Measurements from ENCODE around the gene PRKCE.

DNA sequence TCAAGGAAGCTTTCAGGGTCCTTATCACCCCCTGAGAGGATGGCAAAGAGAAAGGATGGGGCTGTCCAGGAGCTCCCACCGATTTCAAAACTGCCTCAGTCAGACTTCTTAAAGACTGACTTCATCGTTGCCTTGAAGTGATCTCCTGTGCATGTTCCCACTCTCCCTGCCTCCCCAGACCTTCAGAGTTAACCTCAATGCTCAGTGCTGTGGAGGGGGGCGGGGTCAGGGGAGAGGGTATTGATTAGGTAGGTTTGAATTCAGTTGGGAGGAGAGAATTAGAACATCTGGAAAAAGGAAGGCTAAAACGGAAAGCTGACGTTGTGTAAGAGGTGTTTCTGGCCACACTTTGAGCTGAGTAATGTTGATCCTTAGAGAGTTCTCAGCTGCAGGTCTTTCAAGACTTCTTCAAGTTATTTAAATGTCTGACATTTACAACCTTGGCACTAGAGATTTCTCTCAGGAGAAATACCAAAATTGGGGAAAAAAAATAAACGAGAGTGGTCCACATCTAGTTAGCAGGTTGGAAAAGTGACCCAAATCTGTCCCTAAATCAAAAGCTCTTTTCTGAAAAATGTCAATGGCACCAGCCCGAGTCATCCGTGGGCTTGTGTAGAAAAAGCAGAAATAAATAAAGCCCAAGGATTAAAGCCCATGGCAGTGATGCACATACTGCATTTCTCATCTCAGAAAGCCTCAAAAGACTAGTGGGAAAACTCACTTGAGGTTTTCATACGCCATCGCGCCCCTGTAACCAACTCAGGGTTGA, 511.0 kb downstream of the PRKCE start:
- TF ChIP-seq POLR2A (IDR thresholded peaks at IDR 0.05; ENCODE audit: control extremely low read depth in 1 of 2, low read depth in 2 of 2, low read length in 2 of 2): no peak
- TF ChIP-seq TCF12 (IDR thresholded peaks at IDR 0.05; ENCODE audit: low read depth, low read length): no peak
- TF ChIP-seq, protein P1, sequence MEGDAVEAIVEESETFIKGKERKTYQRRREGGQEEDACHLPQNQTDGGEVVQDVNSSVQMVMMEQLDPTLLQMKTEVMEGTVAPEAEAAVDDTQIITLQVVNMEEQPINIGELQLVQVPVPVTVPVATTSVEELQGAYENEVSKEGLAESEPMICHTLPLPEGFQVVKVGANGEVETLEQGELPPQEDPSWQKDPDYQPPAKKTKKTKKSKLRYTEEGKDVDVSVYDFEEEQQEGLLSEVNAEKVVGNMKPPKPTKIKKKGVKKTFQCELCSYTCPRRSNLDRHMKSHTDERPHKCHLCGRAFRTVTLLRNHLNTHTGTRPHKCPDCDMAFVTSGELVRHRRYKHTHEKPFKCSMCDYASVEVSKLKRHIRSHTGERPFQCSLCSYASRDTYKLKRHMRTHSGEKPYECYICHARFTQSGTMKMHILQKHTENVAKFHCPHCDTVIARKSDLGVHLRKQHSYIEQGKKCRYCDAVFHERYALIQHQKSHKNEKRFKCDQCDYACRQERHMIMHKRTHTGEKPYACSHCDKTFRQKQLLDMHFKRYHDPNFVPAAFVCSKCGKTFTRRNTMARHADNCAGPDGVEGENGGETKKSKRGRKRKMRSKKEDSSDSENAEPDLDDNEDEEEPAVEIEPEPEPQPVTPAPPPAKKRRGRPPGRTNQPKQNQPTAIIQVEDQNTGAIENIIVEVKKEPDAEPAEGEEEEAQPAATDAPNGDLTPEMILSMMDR (IDR thresholded peaks at IDR 0.05; ENCODE audit: control extremely low read depth in 1 of 3, insufficient read depth in 1 of 3, low read depth in 1 of 3, low read length in 3 of 3): no peak
- no peak for TF ChIP-seq CREB1 (IDR thresholded peaks at IDR 0.05)
- no peak for TF ChIP-seq RAD21 (IDR thresholded peaks at IDR 0.05 in 1 of 2, conservative IDR thresholded peaks at IDR 0.05 in 1 of 2; ENCODE audit: low read depth in 2 of 2, low read length in 2 of 2)
- no peak for TF ChIP-seq TAF1 (IDR thresholded peaks at IDR 0.05; ENCODE audit: low read depth, low read length)
- TF ChIP-seq, protein P2, sequence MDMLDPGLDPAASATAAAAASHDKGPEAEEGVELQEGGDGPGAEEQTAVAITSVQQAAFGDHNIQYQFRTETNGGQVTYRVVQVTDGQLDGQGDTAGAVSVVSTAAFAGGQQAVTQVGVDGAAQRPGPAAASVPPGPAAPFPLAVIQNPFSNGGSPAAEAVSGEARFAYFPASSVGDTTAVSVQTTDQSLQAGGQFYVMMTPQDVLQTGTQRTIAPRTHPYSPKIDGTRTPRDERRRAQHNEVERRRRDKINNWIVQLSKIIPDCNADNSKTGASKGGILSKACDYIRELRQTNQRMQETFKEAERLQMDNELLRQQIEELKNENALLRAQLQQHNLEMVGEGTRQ (IDR thresholded peaks at IDR 0.05; ENCODE audit: low read length): no peak
- no peak for TF ChIP-seq RFX5 (IDR thresholded peaks at IDR 0.05; ENCODE audit: borderline replicate concordance, low read depth, low read length)
- TF ChIP-seq YY1 (IDR thresholded peaks at IDR 0.05; ENCODE audit: low read depth, low read length): no peak
- TF ChIP-seq, protein P3, sequence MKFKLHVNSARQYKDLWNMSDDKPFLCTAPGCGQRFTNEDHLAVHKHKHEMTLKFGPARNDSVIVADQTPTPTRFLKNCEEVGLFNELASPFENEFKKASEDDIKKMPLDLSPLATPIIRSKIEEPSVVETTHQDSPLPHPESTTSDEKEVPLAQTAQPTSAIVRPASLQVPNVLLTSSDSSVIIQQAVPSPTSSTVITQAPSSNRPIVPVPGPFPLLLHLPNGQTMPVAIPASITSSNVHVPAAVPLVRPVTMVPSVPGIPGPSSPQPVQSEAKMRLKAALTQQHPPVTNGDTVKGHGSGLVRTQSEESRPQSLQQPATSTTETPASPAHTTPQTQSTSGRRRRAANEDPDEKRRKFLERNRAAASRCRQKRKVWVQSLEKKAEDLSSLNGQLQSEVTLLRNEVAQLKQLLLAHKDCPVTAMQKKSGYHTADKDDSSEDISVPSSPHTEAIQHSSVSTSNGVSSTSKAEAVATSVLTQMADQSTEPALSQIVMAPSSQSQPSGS (IDR thresholded peaks at IDR 0.05; ENCODE audit: low read length): no peak
- no peak for TF ChIP-seq ASH2L (IDR thresholded peaks at IDR 0.05; ENCODE audit: low read length)
